ENCODE measurements around the gene CCDC134.

- TF ChIP-seq CTCF (conservative IDR thresholded peaks at IDR 0.05 in 1 of 2, IDR thresholded peaks at IDR 0.05 in 1 of 2; ENCODE audit: low read depth in 1 of 2, low read length in 2 of 2) = no peak
- TF ChIP-seq EZH2 (IDR thresholded peaks at IDR 0.05; ENCODE audit: low read length, missing control alignments) = no peak
These were observed 12.5 kb downstream of the CCDC134 start for GRCh38 chr22:41812805-41813545.
